KOPT-K1 (cell line): ENCODE data around the gene NUP37.
"Not testable (repeated sequence)": the region's sequence is repeated elsewhere in the genome, so short reads cannot be mapped to it uniquely, and the experiment has no call there.

Source experiments
- H3K27ac ChIP-seq: fragments of 200-600 bp; sonication (generic); 2 replicates; pipeline ENCODE4 v1.5.1; 2016; ENCODE audit warnings: antibody characterized with exemption, mild to moderate bottlenecking, low read depth, low read length; ENCODE audit not compliant: poor library complexity, severe bottlenecking
- H3K36me3 ChIP-seq: fragments of 200-600 bp; sonication (generic); 2 replicates; pipeline ENCODE4 v1.5.1; 2017; ENCODE audit warnings: antibody characterized with exemption, mild to moderate bottlenecking, low read length, moderate library complexity; ENCODE audit not compliant: insufficient read depth
- H3K9me3 ChIP-seq: fragments of 200-600 bp; sonication (generic); 2 replicates; pipeline ENCODE4 v1.5.1; 2017; ENCODE audit warnings: antibody characterized with exemption, low read length, mild to moderate bottlenecking; ENCODE audit not compliant: insufficient read depth, poor library complexity, severe bottlenecking

NUP37 gene

GRCh38 chr12:102119674-102120563, at the start of gene NUP37, which contains the start of gene PARPBP:
Gene NUP37 (minus strand): TSS chr12:102120114. CDS start chr12:102118518, 1,596 bp downstream.
Gene PARPBP (plus strand): TSS chr12:102120183. CDS start chr12:102123889, 3,706 bp downstream.
- Histone ChIP-seq H3K27ac (peak within 1 kb of the TSS; percentile 78), H3K9me3 (no peaks in the 10 kb centered on the region), H3K36me3 (peaks cover 51% of the 10 kb centered on the region)

- H3K36me3 ChIP-seq, result peaks cover 86% of the 10 kb centered on the region
- no peaks in the 10 kb centered on the region for H3K9me3 ChIP-seq
- no peak overlapping the region for H3K27ac ChIP-seq
Observed at GRCh38 chr12:102167821-102168604, 48.1 kb upstream of the NUP37 start.

- no peaks in the 10 kb centered on the region for H3K9me3 ChIP-seq
- H3K27ac ChIP-seq, result no peak overlapping the region
- peaks cover 52% of the 10 kb centered on the region for H3K36me3 ChIP-seq
Observed at GRCh38 chr12:102163383-102163782, 43.5 kb upstream of the NUP37 start.

- peaks cover 63% of the 10 kb centered on the region for H3K36me3 ChIP-seq
- not testable (repeated sequence) for H3K27ac ChIP-seq, H3K9me3 ChIP-seq
Observed at GRCh38 chr12:102155206-102155605, 35.3 kb upstream of the NUP37 start.

GRCh38 chr12:102147062-102147587, 27.2 kb upstream of the NUP37 start:
- not testable (repeated sequence) for H3K9me3 ChIP-seq, H3K27ac ChIP-seq
- peaks cover 61% of the 10 kb centered on the region for H3K36me3 ChIP-seq

GRCh38 chr12:102144221-102144620, 24.3 kb upstream of the NUP37 start:
- Histone ChIP-seq H3K27ac (no peak overlapping the region), H3K36me3 (peaks cover 33% of the 10 kb centered on the region), H3K9me3 (peaks cover 8% of the 10 kb centered on the region)

GRCh38 chr12:102142866-102143373, 23.0 kb upstream of the NUP37 start:
- peaks cover 14% of the 10 kb centered on the region for H3K9me3 ChIP-seq
- H3K27ac ChIP-seq, result not testable (repeated sequence)
- peaks cover 37% of the 10 kb centered on the region for H3K36me3 ChIP-seq

GRCh38 chr12:102137619-102138018, 17.7 kb upstream of the NUP37 start:
- not testable (repeated sequence) for H3K9me3 ChIP-seq, H3K27ac ChIP-seq
- H3K36me3 ChIP-seq, result peaks cover 51% of the 10 kb centered on the region

GRCh38 chr12:102131442-102131841, 11.5 kb upstream of the NUP37 start:
- Histone ChIP-seq H3K36me3 (peaks cover 82% of the 10 kb centered on the region), H3K9me3 (peaks cover 22% of the 10 kb centered on the region)
- not testable (repeated sequence) for H3K27ac ChIP-seq

GRCh38 chr12:102130720-102131119, 10.8 kb upstream of the NUP37 start:
- peaks cover 22% of the 10 kb centered on the region for H3K9me3 ChIP-seq
- not testable (repeated sequence) for H3K27ac ChIP-seq
- H3K36me3 ChIP-seq, result peaks cover 85% of the 10 kb centered on the region

- H3K27ac ChIP-seq, result peak overlapping the region; percentile 78
- peaks cover 52% of the 10 kb centered on the region for H3K36me3 ChIP-seq
Observed at GRCh38 chr12:102121328-102121727, 1.4 kb upstream of the NUP37 start.

GRCh38 chr12:102120886-102121285, 972 bp upstream of the NUP37 start:
- Histone ChIP-seq H3K27ac (peak overlapping the region; percentile 78), H3K9me3 (no peaks in the 10 kb centered on the region), H3K36me3 (peaks cover 52% of the 10 kb centered on the region)

More at GRCh38 chr12:102121328-102121727, 1.4 kb upstream of the NUP37 start:
- H3K9me3 ChIP-seq, result not testable (repeated sequence)

GRCh38 chr12:102120564-102120873, 605 bp upstream of the NUP37 start:
- no peaks in the 10 kb centered on the region for H3K9me3 ChIP-seq
- peak overlapping the region; percentile 78 for H3K27ac ChIP-seq
- H3K36me3 ChIP-seq, result peaks cover 52% of the 10 kb centered on the region

GRCh38 chr12:102118874-102119273, 1.0 kb downstream of the NUP37 start:
- H3K9me3 ChIP-seq, result no peaks in the 10 kb centered on the region
- no peak overlapping the region for H3K27ac ChIP-seq
- H3K36me3 ChIP-seq, result peaks cover 52% of the 10 kb centered on the region

GRCh38 chr12:102116392-102116791, 3.5 kb downstream of the NUP37 start:
- H3K27ac ChIP-seq, result no peak overlapping the region
- H3K36me3 ChIP-seq, result peaks cover 60% of the 10 kb centered on the region
- H3K9me3 ChIP-seq, result no peaks in the 10 kb centered on the region
